HepG2 (cell line): ENCODE results near the gene CCDC157. TPM values are rescaled to one million over a fixed set of nuclear protein-coding genes. Genes with fewer than 3 reads are reported as not detected.

ENCODE experiments used
- ATAC-seq: fragments of 200-7000 bp; cut with Tn5 transposase; 3 replicates; pipeline ENCODE4 v1.9.1; 2020; ENCODE audit warnings: mild to moderate bottlenecking, moderate library complexity
- BruUV-seq: library from RNA; stranded (reverse); fragments of 400-500 nt; replicated peaks from 2 replicates; lab custom pipeline; 2021; lab: Mats Ljungman, UMichigan
- CTCF ChIA-PET: fragments of 300-600 bp; formaldehyde crosslinking; extraction: SDS; loops from one replicate; lab custom pipeline; 2021; ENCODE audit warnings: low total read pairs, inconsistent platforms, low intra/inter-chr PET ratio; lab: Yijun Ruan, JAX
- POLR2A ChIA-PET: fragments of 350-600 bp; sonication (Branson Sonifier 250); formaldehyde crosslinking; loops from one replicate; lab custom pipeline; 2020; ENCODE audit warnings: antibody characterized with exemption, inconsistent platforms; lab: Yijun Ruan, JAX
- DNase-seq: peaks from one replicate; pipeline ENCODE4 v3.0.0-alpha.2; 2015; ENCODE audit warnings: low spot score
- FAIRE-seq: peaks from 3 replicates; lab custom pipeline; 2011; peaks lifted over from hg19 to GRCh38; lab: Jason Lieb, UNC
- H2AFZ ChIP-seq: one replicate; pipeline ENCODE4 v1.6.1; 2011; ENCODE audit warnings: low read length, inconsistent platforms
- H3K27ac ChIP-seq: fragments of 300-600 bp; 3 replicates; pipeline ENCODE4 v1.8.0; 2011; ENCODE audit warnings: mixed run types, mild to moderate bottlenecking, mixed read lengths, low read length, inconsistent platforms; ENCODE audit not compliant: insufficient read depth; ENCODE audit errors: extremely low read length
- H3K27me3 ChIP-seq, 2 experiments: fragments of 200-600 bp in 1 of 2; 2 replicates in 1 of 2; 3 replicates in 1 of 2; pipeline versions ENCODE4 v1.6.0 to v1.8.0; 2011; ENCODE audit warnings: low read length in 2 of 2, mild to moderate bottlenecking in 2 of 2, moderate library complexity in 2 of 2, inconsistent platforms in 1 of 2; ENCODE audit not compliant: insufficient read depth in 2 of 2, control insufficient read depth in 1 of 2
- H3K36me3 ChIP-seq, 2 experiments: fragments of 200-600 bp in 1 of 2; replicated peaks in 1 of 2; 2 replicates in 1 of 2; 3 replicates in 1 of 2; pipeline versions ENCODE4 v1.5.1 to v1.8.0; 2011; ENCODE audit warnings: low read length in 2 of 2, inconsistent platforms in 1 of 2; ENCODE audit not compliant: insufficient read depth in 2 of 2, control insufficient read depth in 1 of 2
- H3K4me1 ChIP-seq: 2 replicates; pipeline ENCODE4 v1.5.1; 2012; ENCODE audit warnings: low read length, inconsistent platforms; ENCODE audit not compliant: insufficient read depth
- H3K4me2 ChIP-seq: 2 replicates; pipeline ENCODE4 v1.6.0; 2011; ENCODE audit warnings: low read depth, low read length, inconsistent platforms
- H3K4me3 ChIP-seq, 3 experiments: fragments of 200-600 bp in 1 of 3; sonication (generic), shearing (Covaris generic) in 1 of 3; replicated peaks in 1 of 3; 2 replicates each; pipeline ENCODE4 v1.5.1; 2011 to 2016; ENCODE audit warnings: low read length in 3 of 3, inconsistent platforms in 2 of 3, low read depth in 2 of 3, mild to moderate bottlenecking in 2 of 3, control low read depth in 1 of 3, mixed read lengths in 1 of 3; ENCODE audit not compliant: insufficient read depth in 1 of 3
- H3K79me2 ChIP-seq: one replicate; pipeline ENCODE4 v1.6.1; 2011; ENCODE audit warnings: low read length, inconsistent platforms; ENCODE audit not compliant: insufficient read depth
- H3K9ac ChIP-seq: 2 replicates; pipeline ENCODE4 v1.6.0; 2011; ENCODE audit warnings: mild to moderate bottlenecking, low read depth, low read length, inconsistent platforms; ENCODE audit not compliant: insufficient read depth
- H3K9me3 ChIP-seq: 2 replicates; pipeline ENCODE4 v1.5.1; 2012; ENCODE audit warnings: mild to moderate bottlenecking, low read length
- H4K20me1 ChIP-seq: 2 replicates; pipeline ENCODE4 v1.6.0; 2011; ENCODE audit warnings: inconsistent platforms, mild to moderate bottlenecking, low read length, moderate library complexity; ENCODE audit not compliant: insufficient read depth
- ELF3 ChIP-seq: IDR thresholded peaks from 2 replicates; pipeline ENCODE4 v1.6.1; 2016; ENCODE audit warnings: missing genetic modification reagents, missing compliant biosample characterization
- FOSL2 ChIP-seq: sonication (generic); formaldehyde crosslinking; IDR thresholded peaks from 2 replicates; pipeline ENCODE4 v1.4.0; 2020; ENCODE audit warnings: missing genetic modification reagents
- FOXA3 ChIP-seq: IDR thresholded peaks from 2 replicates; pipeline ENCODE4 v1.6.1; 2016; ENCODE audit warnings: missing genetic modification reagents, missing compliant biosample characterization
- HNF4A ChIP-seq: sonication (generic); formaldehyde crosslinking; IDR thresholded peaks from 2 replicates; pipeline ENCODE4 v1.4.0; 2020; ENCODE audit warnings: missing genetic modification reagents
- HNF4G ChIP-seq, 2 experiments: sonication (generic) in 1 of 2; formaldehyde crosslinking in 1 of 2; IDR thresholded peaks; 2 replicates each; pipeline versions ENCODE4 v1.4.0 to v1.6.1; 2011 to 2020; ENCODE audit warnings: borderline replicate concordance in 2 of 2, low read depth in 2 of 2, mild to moderate bottlenecking in 2 of 2, low read length in 1 of 2, missing genetic modification reagents in 1 of 2, moderate library complexity in 1 of 2
- JUN ChIP-seq: sonication (generic); formaldehyde crosslinking; IDR thresholded peaks from 2 replicates; pipeline ENCODE4 v1.4.0; 2020; ENCODE audit warnings: mild to moderate bottlenecking, missing genetic modification reagents
- KDM6A ChIP-seq: IDR thresholded peaks from 2 replicates; pipeline ENCODE4 v1.6.1; 2016; ENCODE audit warnings: low read depth
- MATR3 ChIP-seq: sonication (generic); formaldehyde crosslinking; IDR thresholded peaks from 2 replicates; pipeline ENCODE4 v1.4.0; 2020; ENCODE audit warnings: missing genetic modification reagents
- NR2F6 ChIP-seq, 2 experiments: IDR thresholded peaks; 2 replicates each; pipeline ENCODE4 v1.6.1; 2016; ENCODE audit warnings: antibody characterized with exemption in 1 of 2, mild to moderate bottlenecking in 1 of 2
- PITX1 ChIP-seq: sonication (generic); formaldehyde crosslinking; IDR thresholded peaks from 2 replicates; pipeline ENCODE4 v1.5.1; 2020; ENCODE audit warnings: mild to moderate bottlenecking, missing genetic modification reagents
- SAP130 ChIP-seq: IDR thresholded peaks from 2 replicates; pipeline ENCODE4 v1.6.1; 2016; ENCODE audit warnings: low read depth
- SNAPC2 ChIP-seq: sonication (generic); formaldehyde crosslinking; IDR thresholded peaks from 2 replicates; pipeline ENCODE4 v1.8.1; 2022; ENCODE audit warnings: mild to moderate bottlenecking, missing genetic modification reagents
- TP53 ChIP-seq: sonication (generic); formaldehyde crosslinking; conservative IDR thresholded peaks from 2 replicates; pipeline ENCODE4 v1.4.0; 2020; ENCODE audit warnings: missing genetic modification reagents
- ZNF572 ChIP-seq: sonication (generic); formaldehyde crosslinking; IDR thresholded peaks from 2 replicates; pipeline ENCODE4 v1.5.1; 2020; ENCODE audit warnings: mild to moderate bottlenecking, missing genetic modification reagents
- WGBS: methylation state at CpG from one replicate; pipeline ENCODE4 v1.1.6; 2017; ENCODE audit warnings: low lambda C conversion rate; 5-methylcytosine and 5-hydroxymethylcytosine counted together
- in situ Hi-C: cut with HindIII; loops from 2 replicates; pipeline ENCODE4 v1.10.0; 2017; ENCODE audit warnings: low pct_unique_long_range_greater_than_20kb; ENCODE audit not compliant: extremely low pct_ligation_motif_present
- intact Hi-C: fragments of 100-400 bp; cut with micrococcal nuclease; formaldehyde crosslinking; loops from one replicate; pipeline ENCODE4 v1.10.0; 2022; ENCODE audit not compliant: unreplicated experiment
- polyA plus RNA-seq, 8 experiments: library from polyadenylated mRNA; depleted of rRNA in 3 of 8; stranded (reverse) in 7 of 8; unstranded in 1 of 8; fragments of >200 nt; fragmentation: Illumina TruSeq in 4 of 8; extraction: Trizol in 4 of 8; gene quantifications; 2 replicates each; pipeline versions ENCODE4 v1.2.1 to v1.2.3, GENCODE V29; 2011 to 2016; ENCODE audit warnings: low read depth in 4 of 8, missing spikeins in 1 of 8, mixed read lengths in 1 of 8; ENCODE audit not compliant: insufficient read depth in 1 of 8
- total RNA-seq, 5 experiments: library from RNA; depleted of rRNA; stranded (reverse); fragments of >200 nt; fragmentation: Illumina TruSeq; extraction: Trizol; gene quantifications; 2 replicates each; pipeline ENCODE4 v1.2.3, GENCODE V29; 2016; ENCODE audit warnings: low read depth in 1 of 5
- TF ChIP-seq, protein P1 (sequence below): sonication (generic); formaldehyde crosslinking; IDR thresholded peaks from 2 replicates; pipeline ENCODE4 v1.4.0; 2020; ENCODE audit warnings: mild to moderate bottlenecking, missing genetic modification reagents, borderline replicate concordance
- TF ChIP-seq, protein P2 (sequence below): sonication (generic); formaldehyde crosslinking; conservative IDR thresholded peaks from 2 replicates; pipeline ENCODE4 v1.8.0; 2022; ENCODE audit warnings: low read depth, missing genetic modification reagents

Gene CCDC157
- total and polyA plus RNA-seq, 2 of the 13 experiments (the other 11 are each of a cell fraction or from before 2014, with no cell fraction given), result 1.4 to 1.6 TPM

DNA sequence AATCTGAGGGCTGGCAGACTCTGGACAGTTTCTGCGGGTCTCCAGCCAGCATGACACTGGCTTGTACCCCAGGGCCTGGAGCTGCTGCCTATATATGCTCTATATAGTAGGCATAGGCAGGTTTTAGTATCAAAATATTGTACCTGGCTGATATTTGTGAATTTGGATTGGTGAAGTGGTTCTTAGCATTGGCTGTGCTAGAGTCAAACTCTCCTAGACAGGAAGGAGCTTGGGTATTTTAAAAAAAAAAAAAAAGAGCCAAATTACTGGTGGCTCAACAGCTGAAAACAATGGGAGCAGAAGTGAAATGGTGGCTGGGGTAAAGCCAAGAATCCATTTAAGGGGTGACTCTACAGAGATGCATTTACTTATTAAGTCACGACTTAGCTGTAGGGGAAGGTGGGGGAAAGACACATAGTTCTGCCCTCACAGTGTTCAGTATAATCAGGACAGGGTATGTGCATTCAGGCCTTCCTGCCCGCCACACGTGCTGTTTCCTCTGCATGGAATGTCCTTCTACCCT lies 57.8 kb downstream of the CCDC157 start (continued):
- TF ChIP-seq, protein P1, sequence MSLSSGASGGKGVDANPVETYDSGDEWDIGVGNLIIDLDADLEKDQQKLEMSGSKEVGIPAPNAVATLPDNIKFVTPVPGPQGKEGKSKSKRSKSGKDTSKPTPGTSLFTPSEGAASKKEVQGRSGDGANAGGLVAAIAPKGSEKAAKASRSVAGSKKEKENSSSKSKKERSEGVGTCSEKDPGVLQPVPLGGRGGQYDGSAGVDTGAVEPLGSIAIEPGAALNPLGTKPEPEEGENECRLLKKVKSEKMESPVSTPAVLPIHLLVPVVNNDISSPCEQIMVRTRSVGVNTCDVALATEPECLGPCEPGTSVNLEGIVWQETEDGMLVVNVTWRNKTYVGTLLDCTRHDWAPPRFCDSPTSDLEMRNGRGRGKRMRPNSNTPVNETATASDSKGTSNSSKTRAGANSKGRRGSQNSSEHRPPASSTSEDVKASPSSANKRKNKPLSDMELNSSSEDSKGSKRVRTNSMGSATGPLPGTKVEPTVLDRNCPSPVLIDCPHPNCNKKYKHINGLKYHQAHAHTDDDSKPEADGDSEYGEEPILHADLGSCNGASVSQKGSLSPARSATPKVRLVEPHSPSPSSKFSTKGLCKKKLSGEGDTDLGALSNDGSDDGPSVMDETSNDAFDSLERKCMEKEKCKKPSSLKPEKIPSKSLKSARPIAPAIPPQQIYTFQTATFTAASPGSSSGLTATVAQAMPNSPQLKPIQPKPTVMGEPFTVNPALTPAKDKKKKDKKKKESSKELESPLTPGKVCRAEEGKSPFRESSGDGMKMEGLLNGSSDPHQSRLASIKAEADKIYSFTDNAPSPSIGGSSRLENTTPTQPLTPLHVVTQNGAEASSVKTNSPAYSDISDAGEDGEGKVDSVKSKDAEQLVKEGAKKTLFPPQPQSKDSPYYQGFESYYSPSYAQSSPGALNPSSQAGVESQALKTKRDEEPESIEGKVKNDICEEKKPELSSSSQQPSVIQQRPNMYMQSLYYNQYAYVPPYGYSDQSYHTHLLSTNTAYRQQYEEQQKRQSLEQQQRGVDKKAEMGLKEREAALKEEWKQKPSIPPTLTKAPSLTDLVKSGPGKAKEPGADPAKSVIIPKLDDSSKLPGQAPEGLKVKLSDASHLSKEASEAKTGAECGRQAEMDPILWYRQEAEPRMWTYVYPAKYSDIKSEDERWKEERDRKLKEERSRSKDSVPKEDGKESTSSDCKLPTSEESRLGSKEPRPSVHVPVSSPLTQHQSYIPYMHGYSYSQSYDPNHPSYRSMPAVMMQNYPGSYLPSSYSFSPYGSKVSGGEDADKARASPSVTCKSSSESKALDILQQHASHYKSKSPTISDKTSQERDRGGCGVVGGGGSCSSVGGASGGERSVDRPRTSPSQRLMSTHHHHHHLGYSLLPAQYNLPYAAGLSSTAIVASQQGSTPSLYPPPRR (CRISPR knock-in tag), result no peak
- no peak for TF ChIP-seq MATR3 (CRISPR knock-in tag)
- no peak for TF ChIP-seq ELF3 (CRISPR knock-in tag)
- TF ChIP-seq PITX1 (CRISPR knock-in tag), result no peak

DNA sequence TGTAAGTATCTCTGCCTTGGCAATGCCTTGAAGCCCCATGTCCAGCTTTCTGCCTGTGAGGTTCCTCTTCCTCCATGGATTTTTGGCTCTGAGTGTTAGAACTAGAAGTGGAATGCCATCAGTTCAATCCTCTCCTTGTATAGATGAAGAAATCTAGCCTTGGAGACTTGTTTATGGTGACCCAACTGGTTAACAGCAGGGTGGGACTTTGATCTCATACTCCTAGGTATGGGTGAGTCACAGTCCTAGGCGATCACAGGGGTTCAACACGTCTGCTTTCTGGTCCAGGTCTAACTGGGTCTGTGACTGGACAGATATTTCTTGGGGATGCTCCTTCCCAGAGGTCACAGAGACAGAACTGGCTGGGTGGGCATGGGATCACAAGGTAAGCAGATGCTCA lies 59.6 kb downstream of the CCDC157 start:
- no TSS peak for BruUV-seq
- H2AFZ ChIP-seq, result no peak overlapping the region
- FAIRE-seq (no peak), DNase-seq (peak; percentile 70), ATAC-seq (peak; percentile 53)
- intact Hi-C loops, result no loop called here
- no peaks in the 10 kb centered on the region for H3K27me3 ChIP-seq
- peaks cover 61% of the 10 kb centered on the region for H3K4me1 ChIP-seq
- peak overlapping the region; percentile 37 for H3K4me2 ChIP-seq
- no peaks in the 10 kb centered on the region for H3K9me3 ChIP-seq
- H3K36me3 ChIP-seq, result peaks cover 8 to 36% of the 10 kb centered on the region in 2 experiments
- no peak overlapping the region for H3K4me3 ChIP-seq
- WGBS, result 0% methylated on average over 2 of the region's 2 CpGs
- no peak overlapping the region for H3K9ac ChIP-seq
- H3K27ac ChIP-seq, result no peak overlapping the region
- H3K79me2 ChIP-seq, result peaks cover 7% of the 10 kb centered on the region
- H4K20me1 ChIP-seq, result no peaks in the 10 kb centered on the region
- in situ Hi-C loops, result no loop called here
- CTCF ChIA-PET, result no interaction called here
- POLR2A ChIA-PET, result interaction anchor here (8.5 kb wide), 1 partner anchor 7 kb away, joined by 42 read pairs; no protein-coding TSS in a partner anchor
- TF ChIP-seq FOXA3 (peak; percentile 11; the same call in 1 of the 2 replicates), KDM6A (no peak), HNF4G (IDR thresholded peaks at IDR 0.05; ENCODE audit: borderline replicate concordance, low read depth, low read length) (peak; percentile 41; the same call in 1 of the 2 replicates), HNF4G (CRISPR knock-in tag; IDR thresholded peaks at IDR 0.05; ENCODE audit: borderline replicate concordance, low read depth) (0 out of 2 replicates have a peak, but pooled peaks have one; percentile 10), SAP130 (peak; percentile 31; the same call in 1 of the 2 replicates), TP53 (CRISPR knock-in tag) (no peak), FOSL2 (CRISPR knock-in tag) (peak; percentile 94), ZNF572 (CRISPR knock-in tag) (no peak), SNAPC2 (CRISPR knock-in tag) (no peak), HNF4A (CRISPR knock-in tag) (peak; percentile 68; the same call in 1 of the 2 replicates), JUN (peak; percentile 52; the same call in 1 of the 2 replicates), NR2F6 (IDR thresholded peaks at IDR 0.05) (no peak), NR2F6 (CRISPR knock-in tag; IDR thresholded peaks at IDR 0.05) (no peak)
- TF ChIP-seq, protein P2, sequence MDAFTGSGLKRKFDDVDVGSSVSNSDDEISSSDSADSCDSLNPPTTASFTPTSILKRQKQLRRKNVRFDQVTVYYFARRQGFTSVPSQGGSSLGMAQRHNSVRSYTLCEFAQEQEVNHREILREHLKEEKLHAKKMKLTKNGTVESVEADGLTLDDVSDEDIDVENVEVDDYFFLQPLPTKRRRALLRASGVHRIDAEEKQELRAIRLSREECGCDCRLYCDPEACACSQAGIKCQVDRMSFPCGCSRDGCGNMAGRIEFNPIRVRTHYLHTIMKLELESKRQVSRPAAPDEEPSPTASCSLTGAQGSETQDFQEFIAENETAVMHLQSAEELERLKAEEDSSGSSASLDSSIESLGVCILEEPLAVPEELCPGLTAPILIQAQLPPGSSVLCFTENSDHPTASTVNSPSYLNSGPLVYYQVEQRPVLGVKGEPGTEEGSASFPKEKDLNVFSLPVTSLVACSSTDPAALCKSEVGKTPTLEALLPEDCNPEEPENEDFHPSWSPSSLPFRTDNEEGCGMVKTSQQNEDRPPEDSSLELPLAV (CRISPR knock-in tag), result no peak
